BJ (cell line): ENCODE measurements around the gene EMILIN3. TPM values are rescaled to one million over a fixed set of nuclear protein-coding genes. Genes with fewer than 3 reads are reported as not detected.

Source experiments
- CTCF ChIA-PET: fragments of 350-600 bp; formaldehyde crosslinking; extraction: SDS; loops from one replicate; lab custom pipeline; 2021; ENCODE audit warnings: antibody characterized with exemption, inconsistent platforms; lab: Yijun Ruan, JAX
- POLR2A ChIA-PET: fragments of 300-600 bp; sonication (Branson Sonifier 250); formaldehyde crosslinking; extraction: SDS; loops from one replicate; lab custom pipeline; 2021; ENCODE audit warnings: antibody characterized with exemption; lab: Charles Lee
- DNase-seq: peaks from one replicate; pipeline ENCODE4 v3.0.0-alpha.2; 2011; ENCODE audit warnings: low read depth
- H3K27me3 ChIP-seq: 2 replicates; pipeline ENCODE4 v1.6.0; 2011; ENCODE audit warnings: low read length; ENCODE audit not compliant: control insufficient read depth, insufficient read depth
- H3K36me3 ChIP-seq: 2 replicates; pipeline ENCODE4 v1.5.1; 2011; ENCODE audit warnings: low read length; ENCODE audit not compliant: control insufficient read depth, insufficient read depth
- H3K4me3 ChIP-seq: 2 replicates; pipeline ENCODE4 v1.5.1; 2011; ENCODE audit warnings: low read depth, mild to moderate bottlenecking, control low read depth, low read length
- CTCF ChIP-seq: IDR thresholded peaks from 2 replicates; pipeline ENCODE4 v1.5.1; 2011; ENCODE audit warnings: low read depth, mild to moderate bottlenecking, control low read depth, inconsistent platforms, low read length, moderate library complexity; ENCODE audit not compliant: insufficient read depth
- polyA plus RNA-seq: library from polyadenylated mRNA; depleted of rRNA; stranded (reverse); fragments of >200 nt; gene quantifications from 2 replicates; pipeline ENCODE4 v1.2.3, GENCODE V29; 2011

Gene EMILIN3
- polyA plus RNA-seq, 1 experiment = 0.52 TPM

GRCh38 chr20:41411391-41411847, 44.8 kb upstream of the EMILIN3 start:
- ChIA-PET CTCF (interaction anchor here (0.7 to 4.7 kb wide), 30 partner anchors 8 to 448 kb away, joined by 3 to 27 read pairs (median 4); partner anchors contain the start of genes LPIN3 and PLCG1), POLR2A (no interaction called here)
- DNase-seq = no peak
- Histone ChIP-seq H3K36me3 (peaks cover 25% of the 10 kb centered on the region), H3K4me3 (no peak overlapping the region), H3K27me3 (no peaks in the 10 kb centered on the region)
- peak; percentile 41 for TF ChIP-seq CTCF

GRCh38 chr20:41408986-41409385, 42.4 kb upstream of the EMILIN3 start:
- DNase-seq = no peak
- TF ChIP-seq CTCF = no peak
- Histone ChIP-seq H3K27me3 (no peaks in the 10 kb centered on the region), H3K36me3 (peaks cover 33% of the 10 kb centered on the region), H3K4me3 (no peak overlapping the region)
- CTCF ChIA-PET = interaction anchor here (1.2 to 4.7 kb wide), 4 partner anchors 8 to 67 kb away, joined by 3 to 27 read pairs (median 4); partner anchors contain the start of genes EMILIN3 and LPIN3
- POLR2A ChIA-PET = no interaction called here

GRCh38 chr20:41408156-41408794, 41.7 kb upstream of the EMILIN3 start:
- Histone ChIP-seq H3K27me3 (no peaks in the 10 kb centered on the region), H3K36me3 (peaks cover 31% of the 10 kb centered on the region), H3K4me3 (no peak overlapping the region)
- no peak for DNase-seq
- ChIA-PET CTCF (interaction anchor here (1.1 to 4.7 kb wide), 3 partner anchors 9 to 67 kb away, joined by 4 to 27 read pairs (median 6); partner anchors contain the start of gene LPIN3), POLR2A (no interaction called here)
- TF ChIP-seq CTCF = no peak

GRCh38 chr20:41407607-41408006, 41.0 kb upstream of the EMILIN3 start:
- ChIA-PET CTCF (interaction anchor here (1.1 to 4.7 kb wide), 2 partner anchors 9 to 66 kb away, joined by 6 to 27 read pairs; partner anchors contain the start of gene LPIN3), POLR2A (no interaction called here)
- H3K27me3 ChIP-seq = no peaks in the 10 kb centered on the region
- no peak for DNase-seq
- peaks cover 30% of the 10 kb centered on the region for H3K36me3 ChIP-seq
- no peak overlapping the region for H3K4me3 ChIP-seq
- no peak for TF ChIP-seq CTCF

DNA sequence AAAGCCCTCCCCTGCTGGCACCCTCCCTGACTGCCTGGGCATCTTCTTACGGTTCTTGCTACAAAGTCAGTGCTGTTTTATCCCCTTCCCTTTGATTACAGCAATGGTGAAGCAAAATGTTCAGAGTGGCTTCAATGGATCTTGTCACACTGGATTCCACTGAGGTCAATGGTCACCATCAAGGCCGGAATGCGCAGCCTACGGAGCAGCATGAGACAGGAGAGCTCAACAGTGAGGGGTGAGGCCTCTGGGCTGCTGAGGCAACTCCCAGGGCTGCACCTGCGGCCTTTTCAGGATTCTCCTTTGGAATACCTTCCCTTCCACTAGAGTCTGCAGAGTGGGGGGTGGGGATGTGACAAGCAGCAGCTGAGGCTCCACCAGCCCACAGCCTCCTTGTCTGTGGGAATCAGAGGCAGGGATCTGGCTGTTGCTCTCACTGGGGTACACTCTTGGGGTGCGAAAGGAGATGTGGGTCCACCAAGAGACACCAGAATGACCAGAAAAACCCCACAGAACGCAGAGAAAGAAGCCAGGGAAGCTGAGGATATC, 40.4 kb upstream of the EMILIN3 start:
- Histone ChIP-seq H3K4me3 (no peak overlapping the region), H3K36me3 (peaks cover 30% of the 10 kb centered on the region), H3K27me3 (no peaks in the 10 kb centered on the region)
- ChIA-PET CTCF (interaction anchor here (1.1 kb wide), 1 partner anchor 8 kb away, joined by 6 read pairs; no protein-coding TSS in a partner anchor), POLR2A (no interaction called here)
- TF ChIP-seq CTCF = no peak
- DNase-seq = no peak
